Calu3 (cell line): Measurements from ENCODE around the gene MBP. TPM values are rescaled to one million over a fixed set of nuclear protein-coding genes. Genes with fewer than 3 reads are reported as not detected.

Experiments
- BruUV-seq: library from RNA; stranded (reverse); fragments of 400-500 nt; replicated peaks from 2 replicates; lab custom pipeline; 2021; lab: Mats Ljungman, UMichigan
- CTCF ChIA-PET: fragments of 300-600 bp; sonication (Branson Sonifier 250); formaldehyde crosslinking; loops from one replicate; lab custom pipeline; 2022; ENCODE audit warnings: antibody characterized with exemption; lab: Charles Lee
- DNase-seq: peaks from one replicate; pipeline ENCODE4 v3.0.0; 2022
- H3K27ac Mint-ChIP-seq: one replicate; pipeline ENCODE4 v1.8.0; 2022; ENCODE audit warnings: mixed read lengths; ENCODE audit not compliant: unreplicated experiment
- H3K27me3 Mint-ChIP-seq: one replicate; pipeline ENCODE4 v1.8.0; 2022; ENCODE audit warnings: mixed read lengths; ENCODE audit not compliant: unreplicated experiment
- H3K36me3 Mint-ChIP-seq: one replicate; pipeline ENCODE4 v1.8.0; 2022; ENCODE audit warnings: mild to moderate bottlenecking, moderate library complexity, mixed read lengths; ENCODE audit not compliant: insufficient read depth, unreplicated experiment
- H3K4me1 Mint-ChIP-seq: one replicate; pipeline ENCODE4 v1.8.0; 2022; ENCODE audit warnings: mild to moderate bottlenecking, low read depth, mixed read lengths; ENCODE audit not compliant: unreplicated experiment
- H3K4me3 Mint-ChIP-seq: one replicate; pipeline ENCODE4 v1.8.0; 2022; ENCODE audit warnings: mild to moderate bottlenecking, low read depth, moderate library complexity, mixed read lengths; ENCODE audit not compliant: unreplicated experiment
- H3K9me3 Mint-ChIP-seq: one replicate; pipeline ENCODE4 v1.8.0; 2022; ENCODE audit warnings: low read depth, mixed read lengths; ENCODE audit not compliant: unreplicated experiment
- CTCF ChIP-seq: fragments of 200-600 bp; IDR thresholded peaks from one replicate; pipeline ENCODE4 v1.8.0; 2022; ENCODE audit warnings: antibody characterized with exemption; ENCODE audit not compliant: unreplicated experiment
- intact Hi-C: fragments of 100-400 bp; cut with micrococcal nuclease; formaldehyde crosslinking; loops from one replicate; pipeline ENCODE4 v1.10.0; 2022; ENCODE audit not compliant: unreplicated experiment
- total RNA-seq: library from RNA; stranded (reverse); gene quantifications from 2 replicates; pipeline ENCODE4 v1.2.3, GENCODE V29; 2022

MBP gene
- total RNA-seq, 1 experiment from 2014 or later = 221 TPM

- peaks cover 90% of the 10 kb centered on the region for H3K27me3 Mint-ChIP-seq
- no peaks in the 10 kb centered on the region for H3K9me3 Mint-ChIP-seq
- DNase-seq = no peak
- TF ChIP-seq CTCF = no peak
- H3K4me3 Mint-ChIP-seq = no peak overlapping the region
- intact Hi-C loops = no loop called here
- CTCF ChIA-PET = no interaction called here
- H3K36me3 Mint-ChIP-seq = no peaks in the 10 kb centered on the region
- no TSS peak for BruUV-seq
- H3K4me1 Mint-ChIP-seq = peaks cover 6% of the 10 kb centered on the region
- H3K27ac Mint-ChIP-seq = no peak overlapping the region
Measured at GRCh38 chr18:77166523-77166922, 33.9 kb upstream of the MBP start.

- no peaks in the 10 kb centered on the region for H3K36me3 Mint-ChIP-seq
- TF ChIP-seq CTCF = no peak
- no peak overlapping the region for H3K4me3 Mint-ChIP-seq
- CTCF ChIA-PET = no interaction called here
- H3K27ac Mint-ChIP-seq = no peak overlapping the region
- no peak for DNase-seq
- peaks cover 6% of the 10 kb centered on the region for H3K4me1 Mint-ChIP-seq
- intact Hi-C loops = no loop called here
- no TSS peak for BruUV-seq
- peaks cover 84% of the 10 kb centered on the region for H3K27me3 Mint-ChIP-seq
- no peaks in the 10 kb centered on the region for H3K9me3 Mint-ChIP-seq
Measured at GRCh38 chr18:77165503-77166188, 33.1 kb upstream of the MBP start.

- Mint-ChIP-seq H3K27ac (no peak overlapping the region), H3K4me3 (no peak overlapping the region), H3K9me3 (no peaks in the 10 kb centered on the region), H3K4me1 (peaks cover 6% of the 10 kb centered on the region), H3K36me3 (no peaks in the 10 kb centered on the region), H3K27me3 (peaks cover 77% of the 10 kb centered on the region)
- intact Hi-C loops = no loop called here
- CTCF ChIA-PET = interaction anchor here (1.4 kb wide), 1 partner anchor 8 kb away, joined by 3 read pairs; no protein-coding TSS in a partner anchor
- no peak for DNase-seq
- no peak for TF ChIP-seq CTCF
- no TSS peak for BruUV-seq
Measured at GRCh38 chr18:77164763-77165485, 32.3 kb upstream of the MBP start.

- no peak for TF ChIP-seq CTCF
- H3K27me3 Mint-ChIP-seq = peaks cover 68% of the 10 kb centered on the region
- DNase-seq = no peak
- no peak overlapping the region for H3K4me3 Mint-ChIP-seq
- CTCF ChIA-PET = interaction anchor here (1.4 kb wide), 1 partner anchor 9 kb away, joined by 3 read pairs; no protein-coding TSS in a partner anchor
- no peak overlapping the region for H3K27ac Mint-ChIP-seq
- intact Hi-C loops = no loop called here
- no peaks in the 10 kb centered on the region for H3K36me3 Mint-ChIP-seq
- no TSS peak for BruUV-seq
- H3K9me3 Mint-ChIP-seq = no peaks in the 10 kb centered on the region
- peaks cover 6% of the 10 kb centered on the region for H3K4me1 Mint-ChIP-seq
Measured at GRCh38 chr18:77164026-77164425, 31.4 kb upstream of the MBP start.
